Progenitor cell of endocrine pancreas (in vitro differentiated cells): ENCODE data around the gene FZD8. TPM values are rescaled to one million over a fixed set of nuclear protein-coding genes. Genes with fewer than 3 reads are reported as not detected.

Experiments used
- DNase-seq: peaks from one replicate; pipeline ENCODE4 v3.0.0; 2021; ENCODE audit warnings: low spot score; ENCODE audit not compliant: unreplicated experiment
- H3K27ac Mint-ChIP-seq: 2 replicates; pipeline ENCODE4 v1.8.0; 2021; ENCODE audit warnings: mild to moderate bottlenecking, moderate library complexity, mixed read lengths
- H3K27me3 Mint-ChIP-seq: 2 replicates; pipeline ENCODE4 v1.8.0; 2021; ENCODE audit warnings: mixed read lengths
- H3K36me3 Mint-ChIP-seq: 2 replicates; pipeline ENCODE4 v1.8.0; 2022; ENCODE audit warnings: mixed read lengths; ENCODE audit not compliant: insufficient read depth
- H3K4me1 Mint-ChIP-seq: 2 replicates; pipeline ENCODE4 v1.8.0; 2021; ENCODE audit warnings: low read depth, mixed read lengths
- H3K4me3 Mint-ChIP-seq: 2 replicates; pipeline ENCODE4 v1.8.0; 2021; ENCODE audit warnings: low read depth, mild to moderate bottlenecking, moderate library complexity, mixed read lengths
- H3K9me3 Mint-ChIP-seq: 2 replicates; pipeline ENCODE4 v1.8.0; 2021; ENCODE audit warnings: low read depth, mixed read lengths
- CTCF ChIP-seq: fragments of 200-600 bp; sonication (generic); IDR thresholded peaks from one replicate; pipeline ENCODE4 v1.5.0; 2021; ENCODE audit warnings: antibody characterized with exemption, mild to moderate bottlenecking; ENCODE audit not compliant: unreplicated experiment
- total RNA-seq: library from RNA; stranded (reverse); gene quantifications from 2 replicates; pipeline ENCODE4 v1.2.1, GENCODE V29; 2021

Gene FZD8
- total RNA-seq, 1 donor from 2014 or later, result 27.4 TPM

- no peak overlapping the region for H3K27ac Mint-ChIP-seq
Measured at GRCh38 chr10:35650894-35651293, 8.8 kb upstream of the FZD8 start.

GRCh38 chr10:35644050-35644950 is 2.2 kb upstream of the FZD8 start:
- TF ChIP-seq CTCF, result no peak
- peak overlapping the region; percentile 69 for H3K27ac Mint-ChIP-seq
- no peak for DNase-seq
- H3K27me3 Mint-ChIP-seq, result peaks cover 19% of the 10 kb centered on the region
- H3K4me3 Mint-ChIP-seq, result peak overlapping the region; percentile 83
- peaks cover 14% of the 10 kb centered on the region for H3K4me1 Mint-ChIP-seq
- peaks cover 1% of the 10 kb centered on the region for H3K36me3 Mint-ChIP-seq
- peaks cover 3% of the 10 kb centered on the region for H3K9me3 Mint-ChIP-seq

More at GRCh38 chr10:35650894-35651293, 8.8 kb upstream of the FZD8 start:
- Mint-ChIP-seq H3K9me3 (peaks cover 3% of the 10 kb centered on the region), H3K4me3 (no peak overlapping the region), H3K27me3 (no peaks in the 10 kb centered on the region), H3K36me3 (no peaks in the 10 kb centered on the region), H3K4me1 (peaks cover 13% of the 10 kb centered on the region)
- DNase-seq, result no peak
- no peak for TF ChIP-seq CTCF

DNA sequence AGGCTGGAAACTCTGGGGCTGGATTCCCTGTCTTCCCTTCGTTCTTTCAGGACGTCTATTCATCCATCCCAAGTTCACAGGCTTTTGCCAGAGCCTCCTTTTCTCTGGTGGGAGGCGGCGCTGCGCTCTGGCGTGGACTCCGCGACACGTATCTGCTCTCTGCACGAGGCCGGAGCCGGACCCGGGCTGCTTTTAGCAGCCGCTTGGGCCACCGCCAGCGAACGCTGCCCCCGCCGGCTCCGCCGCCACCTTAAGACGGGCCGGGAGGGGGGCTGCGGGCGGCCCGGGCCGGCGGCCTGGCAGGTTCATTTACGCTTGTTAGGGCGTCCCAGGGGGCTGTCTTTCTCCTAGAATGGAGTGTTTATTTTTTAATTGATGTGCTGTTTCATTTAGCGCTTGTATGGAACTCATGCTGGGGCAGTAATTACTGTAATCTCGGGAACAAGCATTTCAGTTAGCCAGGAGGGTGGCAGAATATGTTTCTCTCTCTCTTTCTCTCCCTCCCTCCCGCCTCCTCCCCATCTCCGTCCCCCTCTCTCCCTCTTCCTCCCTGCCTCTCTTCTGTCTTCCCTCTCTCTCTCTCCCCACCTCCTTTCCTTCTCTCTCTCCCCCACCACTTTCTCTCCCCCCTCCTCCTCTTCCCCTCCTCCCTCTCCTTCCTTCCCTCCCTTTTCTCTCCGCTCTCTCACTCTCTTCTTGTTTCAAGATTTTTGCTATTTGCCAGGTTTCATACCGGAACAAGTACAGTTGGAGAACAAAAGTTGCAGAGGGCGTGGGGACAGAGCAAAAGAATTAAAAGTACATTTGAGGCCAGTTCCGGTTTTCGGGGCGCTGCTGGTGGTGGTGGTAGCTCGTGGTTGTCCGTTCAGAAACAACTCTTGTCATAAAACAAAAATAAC is 1.3 kb upstream of the FZD8 start:
- Mint-ChIP-seq H3K27me3 (peaks cover 19% of the 10 kb centered on the region), H3K4me3 (peak overlapping the region; percentile 83), H3K36me3 (peaks cover 1% of the 10 kb centered on the region), H3K4me1 (peaks cover 18% of the 10 kb centered on the region), H3K9me3 (peaks cover 3% of the 10 kb centered on the region), H3K27ac (peak overlapping the region; percentile 69)
- peak; percentile 31 for DNase-seq
- no peak for TF ChIP-seq CTCF

GRCh38 chr10:35642793-35643114 is 658 bp upstream of the FZD8 start:
- peaks cover 19% of the 10 kb centered on the region for H3K27me3 Mint-ChIP-seq
- peak overlapping the region; percentile 76 for H3K27ac Mint-ChIP-seq
- H3K4me3 Mint-ChIP-seq, result peak overlapping the region; percentile 83
- no peak for DNase-seq
- H3K4me1 Mint-ChIP-seq, result peaks cover 24% of the 10 kb centered on the region
- no peak for TF ChIP-seq CTCF
- H3K36me3 Mint-ChIP-seq, result peaks cover 1% of the 10 kb centered on the region
- H3K9me3 Mint-ChIP-seq, result peaks cover 3% of the 10 kb centered on the region

- peaks cover 19% of the 10 kb centered on the region for H3K27me3 Mint-ChIP-seq
- H3K9me3 Mint-ChIP-seq, result no peaks in the 10 kb centered on the region
- peaks cover 1% of the 10 kb centered on the region for H3K36me3 Mint-ChIP-seq
- H3K4me3 Mint-ChIP-seq, result peak overlapping the region; percentile 83
- TF ChIP-seq CTCF, result no peak
- peak; percentile 20 for DNase-seq
- peaks cover 35% of the 10 kb centered on the region for H3K4me1 Mint-ChIP-seq
- no peak overlapping the region for H3K27ac Mint-ChIP-seq
Measured at GRCh38 chr10:35641676-35642034, 441 bp downstream of the FZD8 start.
